Mesendoderm (in vitro differentiated cells): ENCODE data around the gene MYO1B.

ENCODE experiments used
- DNase-seq: peaks from one replicate; pipeline ENCODE4 v3.0.0; 2013
- H2AK5ac ChIP-seq: 2 replicates; pipeline ENCODE4 v1.6.1; 2013; ENCODE audit warnings: low read length, inconsistent platforms
- H2BK120ac ChIP-seq: 2 replicates; pipeline ENCODE4 v1.6.1; 2013; ENCODE audit warnings: low read depth, mild to moderate bottlenecking, low read length, moderate library complexity, mixed read lengths
- H2BK15ac ChIP-seq: replicated peaks from 2 replicates; pipeline ENCODE4 v1.6.1; 2013; ENCODE audit warnings: low read depth, mild to moderate bottlenecking, moderate library complexity
- H2BK5ac ChIP-seq: 2 replicates; pipeline ENCODE4 v1.6.1; 2013; ENCODE audit warnings: low read length, inconsistent platforms
- H3K18ac ChIP-seq: 2 replicates; pipeline ENCODE4 v1.6.1; 2013; ENCODE audit warnings: mild to moderate bottlenecking, low read length, mixed read lengths
- H3K23ac ChIP-seq: one replicate; pipeline ENCODE4 v1.6.1; 2013; ENCODE audit warnings: low read length
- H3K27ac ChIP-seq: 2 replicates; pipeline ENCODE4 v1.5.1; 2013; ENCODE audit warnings: low read depth, mild to moderate bottlenecking, inconsistent platforms, low read length, moderate library complexity
- H3K27me3 ChIP-seq: 2 replicates; pipeline ENCODE4 v1.6.1; 2013; ENCODE audit warnings: low read length, control low read depth, mild to moderate bottlenecking, inconsistent platforms; ENCODE audit not compliant: insufficient read depth, poor library complexity
- H3K36me3 ChIP-seq: 2 replicates; pipeline ENCODE4 v1.6.1; 2013; ENCODE audit warnings: low read length, inconsistent platforms; ENCODE audit not compliant: control insufficient read depth, insufficient read depth
- H3K4ac ChIP-seq: one replicate; pipeline ENCODE4 v1.6.1; 2013; ENCODE audit warnings: low read depth, mild to moderate bottlenecking, low read length, moderate library complexity
- H3K4me1 ChIP-seq: 2 replicates; pipeline ENCODE4 v1.6.1; 2013; ENCODE audit warnings: low read depth, low read length, inconsistent platforms; ENCODE audit not compliant: control insufficient read depth
- H3K4me2 ChIP-seq: 2 replicates; pipeline ENCODE4 v1.6.1; 2013; ENCODE audit warnings: low read length
- H3K4me3 ChIP-seq: 2 replicates; pipeline ENCODE4 v1.5.1; 2013; ENCODE audit warnings: mild to moderate bottlenecking, low read length
- H3K56ac ChIP-seq: one replicate; pipeline ENCODE4 v1.6.1; 2013; ENCODE audit warnings: low read length
- H3K79me1 ChIP-seq: 2 replicates; pipeline ENCODE4 v1.6.1; 2013; ENCODE audit warnings: low read length, inconsistent platforms
- H3K79me2 ChIP-seq: 2 replicates; pipeline ENCODE4 v1.6.1; 2013; ENCODE audit warnings: mild to moderate bottlenecking, low read length; ENCODE audit not compliant: control insufficient read depth, insufficient read depth
- H3K9ac ChIP-seq: 2 replicates; pipeline ENCODE4 v1.6.1; 2013; ENCODE audit warnings: low read length, inconsistent platforms
- H4K5ac ChIP-seq: one replicate; pipeline ENCODE4 v1.6.1; 2013; ENCODE audit warnings: low read length
- H4K8ac ChIP-seq: one replicate; pipeline ENCODE4 v1.6.1; 2013; ENCODE audit warnings: low read depth, mild to moderate bottlenecking, control low read depth, low read length, moderate library complexity
- WGBS: extraction: QIAGEN DNeasy Blood & Tissue Kit; methylation state at CpG from one replicate; pipeline ENCODE4 v1.1.7; 2013; ENCODE audit warnings: low lambda C conversion rate, missing lambda C conversion rate; ENCODE audit not compliant: insufficient coverage; ENCODE audit errors: extremely low coverage; 5-methylcytosine and 5-hydroxymethylcytosine counted together

Gene MYO1B

GRCh38 chr2:191428141-191428540 lies 182.9 kb downstream of the MYO1B start:
- Histone ChIP-seq H3K23ac (no peak overlapping the region), H3K4me2 (no peak overlapping the region)

GRCh38 chr2:191430476-191430875 lies 185.3 kb downstream of the MYO1B start:
- Histone ChIP-seq H3K79me1 (no peaks in the 10 kb centered on the region), H3K4me2 (no peak overlapping the region), H3K9ac (no peak overlapping the region), H3K36me3 (no peaks in the 10 kb centered on the region), H2BK15ac (no peak overlapping the region), H4K5ac (no peak overlapping the region), H3K27me3 (no peaks in the 10 kb centered on the region), H3K4ac (no peak overlapping the region), H2BK120ac (no peak overlapping the region), H2BK5ac (no peak overlapping the region), H3K27ac (no peak overlapping the region), H3K4me3 (no peak overlapping the region), H4K8ac (no peak overlapping the region), H3K79me2 (no peaks in the 10 kb centered on the region), H3K56ac (no peak overlapping the region), H2AK5ac (no peak overlapping the region), H3K18ac (no peak overlapping the region), H3K23ac (no peak overlapping the region), H3K4me1 (no peaks in the 10 kb centered on the region)
- WGBS = no CpG with 5 or more reads among the region's 1 CpG
- no peak for DNase-seq

More at GRCh38 chr2:191428141-191428540, 182.9 kb downstream of the MYO1B start:
- no peak overlapping the region for H2BK5ac ChIP-seq
- no peak overlapping the region for H4K8ac ChIP-seq
- no peak overlapping the region for H2BK15ac ChIP-seq
- no peak overlapping the region for H3K56ac ChIP-seq
- H3K4ac ChIP-seq = no peak overlapping the region
- no peak overlapping the region for H3K9ac ChIP-seq
- no peaks in the 10 kb centered on the region for H3K36me3 ChIP-seq
- H3K4me1 ChIP-seq = no peaks in the 10 kb centered on the region
- no peak overlapping the region for H2BK120ac ChIP-seq
- DNase-seq = no peak
- H3K27ac ChIP-seq = no peak overlapping the region
- H4K5ac ChIP-seq = no peak overlapping the region
- no peak overlapping the region for H3K4me3 ChIP-seq
- no CpG with 5 or more reads among the region's 3 CpGs for WGBS
- no peaks in the 10 kb centered on the region for H3K79me2 ChIP-seq
- no peaks in the 10 kb centered on the region for H3K27me3 ChIP-seq
- H3K79me1 ChIP-seq = no peaks in the 10 kb centered on the region
- no peak overlapping the region for H3K18ac ChIP-seq
- no peak overlapping the region for H2AK5ac ChIP-seq

GRCh38 chr2:191432121-191432520 lies 186.9 kb downstream of the MYO1B start:
- no peak overlapping the region for H4K8ac ChIP-seq
- H2BK15ac ChIP-seq = no peak overlapping the region
- no peaks in the 10 kb centered on the region for H3K79me2 ChIP-seq
- H3K18ac ChIP-seq = no peak overlapping the region
- no peaks in the 10 kb centered on the region for H3K4me1 ChIP-seq
- no peaks in the 10 kb centered on the region for H3K36me3 ChIP-seq
- H3K23ac ChIP-seq = no peak overlapping the region
- WGBS = no CpG with 5 or more reads among the region's 4 CpGs
- H3K9ac ChIP-seq = no peak overlapping the region
- H3K79me1 ChIP-seq = no peaks in the 10 kb centered on the region
- H2BK5ac ChIP-seq = no peak overlapping the region
- no peak overlapping the region for H2AK5ac ChIP-seq
- H3K4me2 ChIP-seq = no peak overlapping the region
- no peak overlapping the region for H3K27ac ChIP-seq
- no peak overlapping the region for H3K56ac ChIP-seq
- H4K5ac ChIP-seq = no peak overlapping the region
- no peak for DNase-seq
- H3K4me3 ChIP-seq = no peak overlapping the region
- no peak overlapping the region for H2BK120ac ChIP-seq
- H3K27me3 ChIP-seq = no peaks in the 10 kb centered on the region
- no peak overlapping the region for H3K4ac ChIP-seq

- Histone ChIP-seq H4K8ac (no peak overlapping the region), H3K4me1 (no peaks in the 10 kb centered on the region), H2BK15ac (no peak overlapping the region), H3K4ac (no peak overlapping the region), H3K56ac (no peak overlapping the region), H3K4me3 (no peak overlapping the region), H3K27me3 (no peaks in the 10 kb centered on the region), H2BK5ac (no peak overlapping the region), H4K5ac (no peak overlapping the region), H3K23ac (no peak overlapping the region), H3K79me1 (no peaks in the 10 kb centered on the region), H3K36me3 (no peaks in the 10 kb centered on the region), H2AK5ac (no peak overlapping the region), H3K9ac (no peak overlapping the region), H3K27ac (no peak overlapping the region), H3K4me2 (no peak overlapping the region), H3K18ac (no peak overlapping the region), H3K79me2 (no peaks in the 10 kb centered on the region), H2BK120ac (no peak overlapping the region)
- peak; percentile 27 for DNase-seq
- WGBS = no CpG with 5 or more reads among the region's 3 CpGs
These were observed 188.9 kb downstream of the MYO1B start for GRCh38 chr2:191434072-191434471.

GRCh38 chr2:191435141-191435540 lies 189.9 kb downstream of the MYO1B start:
- no peaks in the 10 kb centered on the region for H3K27me3 ChIP-seq
- no peak overlapping the region for H2BK5ac ChIP-seq
- no peak overlapping the region for H4K8ac ChIP-seq
- H3K79me1 ChIP-seq = no peaks in the 10 kb centered on the region
- H3K9ac ChIP-seq = no peak overlapping the region
- H3K4me2 ChIP-seq = no peak overlapping the region
- no peak overlapping the region for H3K27ac ChIP-seq
- H3K23ac ChIP-seq = no peak overlapping the region
- no peaks in the 10 kb centered on the region for H3K4me1 ChIP-seq
- WGBS = no CpG with 5 or more reads among the region's 6 CpGs
- no peak overlapping the region for H3K18ac ChIP-seq
- no peaks in the 10 kb centered on the region for H3K36me3 ChIP-seq
- H2AK5ac ChIP-seq = no peak overlapping the region
- H3K4ac ChIP-seq = no peak overlapping the region
- no peak for DNase-seq
- no peak overlapping the region for H4K5ac ChIP-seq
- H2BK120ac ChIP-seq = no peak overlapping the region
- no peaks in the 10 kb centered on the region for H3K79me2 ChIP-seq
- H3K4me3 ChIP-seq = no peak overlapping the region
- no peak overlapping the region for H3K56ac ChIP-seq
- no peak overlapping the region for H2BK15ac ChIP-seq

GRCh38 chr2:191436368-191437055 lies 191.3 kb downstream of the MYO1B start:
- no CpG with 5 or more reads among the region's 6 CpGs for WGBS
- H3K27ac ChIP-seq = no peak overlapping the region
- DNase-seq = no peak
- no peak overlapping the region for H2BK120ac ChIP-seq
- no peaks in the 10 kb centered on the region for H3K27me3 ChIP-seq
- H3K9ac ChIP-seq = no peak overlapping the region
- no peak overlapping the region for H2BK5ac ChIP-seq
- no peaks in the 10 kb centered on the region for H3K4me1 ChIP-seq
- H4K8ac ChIP-seq = no peak overlapping the region
- H3K18ac ChIP-seq = no peak overlapping the region
- no peak overlapping the region for H2AK5ac ChIP-seq
- no peak overlapping the region for H4K5ac ChIP-seq
- no peak overlapping the region for H3K23ac ChIP-seq
- no peak overlapping the region for H3K56ac ChIP-seq
- H3K4ac ChIP-seq = no peak overlapping the region
- no peak overlapping the region for H3K4me2 ChIP-seq
- H3K4me3 ChIP-seq = no peak overlapping the region
- H3K79me1 ChIP-seq = no peaks in the 10 kb centered on the region
- no peaks in the 10 kb centered on the region for H3K79me2 ChIP-seq
- no peak overlapping the region for H2BK15ac ChIP-seq
- no peaks in the 10 kb centered on the region for H3K36me3 ChIP-seq
